ES-I3 (cell line): ENCODE data around the gene PHRF1.

ENCODE experiments used
- H3K36me3 ChIP-seq: 2 replicates; pipeline ENCODE4 v1.6.1; 2013; ENCODE audit warnings: mild to moderate bottlenecking, low read length, control low read depth, moderate library complexity; ENCODE audit not compliant: insufficient read depth
- H3K4me1 ChIP-seq: 2 replicates; pipeline ENCODE4 v1.6.1; 2013; ENCODE audit warnings: mild to moderate bottlenecking, control low read depth, low read length; ENCODE audit not compliant: insufficient read depth
- H3K9ac ChIP-seq: 2 replicates; pipeline ENCODE4 v1.6.1; 2013; ENCODE audit warnings: low read depth, mild to moderate bottlenecking, low read length, moderate library complexity
- H3K9me3 ChIP-seq: 2 replicates; pipeline ENCODE4 v1.6.1; 2013; ENCODE audit warnings: mild to moderate bottlenecking, low read length, moderate library complexity; ENCODE audit not compliant: control insufficient read depth, insufficient read depth

PHRF1 gene

GRCh38 chr11:587546-587945 lies 11.3 kb downstream of the PHRF1 start:
- Histone ChIP-seq H3K4me1 (no peaks in the 10 kb centered on the region; the same call in 1 of the 2 replicates), H3K36me3 (peaks cover 8% of the 10 kb centered on the region), H3K9me3 (no peaks in the 10 kb centered on the region), H3K9ac (no peak overlapping the region)

GRCh38 chr11:587978-588380 lies 11.7 kb downstream of the PHRF1 start:
- no peak overlapping the region for H3K9ac ChIP-seq
- H3K36me3 ChIP-seq, result peaks cover 9% of the 10 kb centered on the region
- H3K4me1 ChIP-seq, result no peaks in the 10 kb centered on the region; the same call in 1 of the 2 replicates
- no peaks in the 10 kb centered on the region for H3K9me3 ChIP-seq

GRCh38 chr11:589798-590197 lies 13.5 kb downstream of the PHRF1 start:
- no peak overlapping the region for H3K9ac ChIP-seq
- H3K4me1 ChIP-seq, result no peaks in the 10 kb centered on the region; the same call in 1 of the 2 replicates
- peaks cover 21% of the 10 kb centered on the region for H3K36me3 ChIP-seq
- no peaks in the 10 kb centered on the region for H3K9me3 ChIP-seq

- no peak overlapping the region for H3K9ac ChIP-seq
- no peaks in the 10 kb centered on the region; the same call in 1 of the 2 replicates for H3K4me1 ChIP-seq
- H3K36me3 ChIP-seq, result peaks cover 23% of the 10 kb centered on the region
- H3K9me3 ChIP-seq, result no peaks in the 10 kb centered on the region
Observed at GRCh38 chr11:590997-591396, 14.7 kb downstream of the PHRF1 start.

- Histone ChIP-seq H3K36me3 (peaks cover 22% of the 10 kb centered on the region), H3K4me1 (no peaks in the 10 kb centered on the region; the same call in 1 of the 2 replicates), H3K9me3 (no peaks in the 10 kb centered on the region), H3K9ac (no peak overlapping the region)
Observed at GRCh38 chr11:592501-592900, 16.2 kb downstream of the PHRF1 start.

- Histone ChIP-seq H3K9ac (no peak overlapping the region), H3K36me3 (peaks cover 18% of the 10 kb centered on the region), H3K9me3 (no peaks in the 10 kb centered on the region), H3K4me1 (no peaks in the 10 kb centered on the region)
Observed at GRCh38 chr11:592918-593317, 16.6 kb downstream of the PHRF1 start.

- Histone ChIP-seq H3K9me3 (no peaks in the 10 kb centered on the region), H3K9ac (no peak overlapping the region), H3K4me1 (no peaks in the 10 kb centered on the region), H3K36me3 (peaks cover 16% of the 10 kb centered on the region)
Observed at GRCh38 chr11:593347-593746, 17.1 kb downstream of the PHRF1 start.

GRCh38 chr11:595400-595799 lies 19.1 kb downstream of the PHRF1 start:
- H3K9me3 ChIP-seq, result no peaks in the 10 kb centered on the region
- H3K36me3 ChIP-seq, result peaks cover 20% of the 10 kb centered on the region
- no peaks in the 10 kb centered on the region for H3K4me1 ChIP-seq
- no peak overlapping the region for H3K9ac ChIP-seq

- H3K9ac ChIP-seq, result no peak overlapping the region
- H3K36me3 ChIP-seq, result peaks cover 21% of the 10 kb centered on the region
- no peaks in the 10 kb centered on the region for H3K4me1 ChIP-seq
- no peaks in the 10 kb centered on the region for H3K9me3 ChIP-seq
Observed at GRCh38 chr11:596374-596773, 20.1 kb downstream of the PHRF1 start.

- peaks cover 27% of the 10 kb centered on the region for H3K36me3 ChIP-seq
Observed at GRCh38 chr11:597166-597725, 21.0 kb downstream of the PHRF1 start.

GRCh38 chr11:598005-598680 lies 21.9 kb downstream of the PHRF1 start:
- no peaks in the 10 kb centered on the region for H3K9me3 ChIP-seq
- no peaks in the 10 kb centered on the region for H3K4me1 ChIP-seq
- no peak overlapping the region for H3K9ac ChIP-seq
- H3K36me3 ChIP-seq, result peaks cover 26% of the 10 kb centered on the region

More at GRCh38 chr11:597166-597725, 21.0 kb downstream of the PHRF1 start:
- Histone ChIP-seq H3K4me1 (no peaks in the 10 kb centered on the region), H3K9ac (no peak overlapping the region), H3K9me3 (no peaks in the 10 kb centered on the region)

- peaks cover 29% of the 10 kb centered on the region for H3K36me3 ChIP-seq
- no peaks in the 10 kb centered on the region for H3K9me3 ChIP-seq
Observed at GRCh38 chr11:601573-602245, 25.4 kb downstream of the PHRF1 start.

GRCh38 chr11:603154-603553 lies 26.9 kb downstream of the PHRF1 start:
- Histone ChIP-seq H3K9ac (no peak overlapping the region), H3K36me3 (peaks cover 34% of the 10 kb centered on the region), H3K9me3 (no peaks in the 10 kb centered on the region), H3K4me1 (no peaks in the 10 kb centered on the region)

More at GRCh38 chr11:601573-602245, 25.4 kb downstream of the PHRF1 start:
- Histone ChIP-seq H3K9ac (no peak overlapping the region), H3K4me1 (no peaks in the 10 kb centered on the region)

- Histone ChIP-seq H3K4me1 (no peaks in the 10 kb centered on the region), H3K36me3 (peaks cover 30% of the 10 kb centered on the region), H3K9me3 (no peaks in the 10 kb centered on the region), H3K9ac (no peak overlapping the region)
Observed at GRCh38 chr11:605286-606129, 29.2 kb downstream of the PHRF1 start.
